Keratinocyte (primary cell): Measurements from ENCODE around the gene ADAMTS2. TPM values are rescaled to one million over a fixed set of nuclear protein-coding genes. Genes with fewer than 3 reads are reported as not detected.

Experiments
- DNase-seq: peaks from one replicate; pipeline ENCODE4 v3.0.0-alpha.2; 2011; ENCODE audit warnings: low read depth, missing footprints, low spot score
- FAIRE-seq: peaks from 2 replicates; lab custom pipeline; 2011; peaks lifted over from hg19 to GRCh38; lab: Jason Lieb, UNC
- H2AFZ ChIP-seq: 2 replicates; pipeline ENCODE4 v1.6.0; 2012; ENCODE audit warnings: low read length, control low read depth, inconsistent platforms; ENCODE audit not compliant: control insufficient read depth
- H3K27ac ChIP-seq: 2 replicates; pipeline ENCODE4 v1.5.1; 2011; ENCODE audit warnings: low read length; ENCODE audit not compliant: control insufficient read depth, insufficient read depth
- H3K27me3 ChIP-seq: 3 replicates; pipeline ENCODE4 v1.6.0; 2011; ENCODE audit warnings: low read length; ENCODE audit not compliant: control insufficient read depth, insufficient read depth; ENCODE audit errors: extremely low read depth
- H3K36me3 ChIP-seq, 2 experiments: 2 replicates in 1 of 2; 3 replicates in 1 of 2; pipeline ENCODE4 v1.5.1; 2011; ENCODE audit warnings: low read length in 2 of 2, mild to moderate bottlenecking in 1 of 2; ENCODE audit not compliant: control insufficient read depth in 2 of 2, insufficient read depth in 2 of 2; ENCODE audit errors: extremely low read depth in 1 of 2
- H3K4me1 ChIP-seq: 3 replicates; pipeline ENCODE4 v1.5.1; 2011; ENCODE audit warnings: low read length; ENCODE audit not compliant: control insufficient read depth, insufficient read depth; ENCODE audit errors: extremely low read depth
- H3K4me2 ChIP-seq: 3 replicates; pipeline ENCODE4 v1.6.0; 2011; ENCODE audit warnings: low read depth, low read length; ENCODE audit not compliant: control insufficient read depth, insufficient read depth; ENCODE audit errors: extremely low read depth
- H3K4me3 ChIP-seq, 3 experiments: fragments of 200-600 bp in 1 of 3; sonication (generic) in 1 of 3; 2 replicates in 2 of 3; 3 replicates in 1 of 3; pipeline ENCODE4 v1.5.1; 2011 to 2016; ENCODE audit warnings: low read length in 3 of 3, mild to moderate bottlenecking in 3 of 3, control low read depth in 2 of 3, inconsistent platforms in 1 of 3, low read depth in 1 of 3, mixed read lengths in 1 of 3, mixed run types in 1 of 3, moderate library complexity in 1 of 3; ENCODE audit not compliant: control insufficient read depth in 2 of 3, insufficient read depth in 2 of 3; ENCODE audit errors: extremely low read depth in 1 of 3
- H3K79me2 ChIP-seq: 2 replicates; pipeline ENCODE4 v1.6.0; 2012; ENCODE audit warnings: low read length; ENCODE audit not compliant: control insufficient read depth, insufficient read depth
- H3K9ac ChIP-seq: 3 replicates; pipeline ENCODE4 v1.6.0; 2011; ENCODE audit warnings: low read length; ENCODE audit not compliant: control insufficient read depth, insufficient read depth; ENCODE audit errors: extremely low read depth
- H3K9me1 ChIP-seq: 3 replicates; pipeline ENCODE4 v1.6.0; 2011; ENCODE audit warnings: low read length; ENCODE audit not compliant: control insufficient read depth, insufficient read depth; ENCODE audit errors: extremely low read depth
- H3K9me3 ChIP-seq: 2 replicates; pipeline ENCODE4 v1.5.1; 2012; ENCODE audit warnings: low read depth, low read length; ENCODE audit not compliant: control insufficient read depth
- H4K20me1 ChIP-seq: 3 replicates; pipeline ENCODE4 v1.6.0; 2011; ENCODE audit warnings: low read length; ENCODE audit not compliant: control insufficient read depth, insufficient read depth; ENCODE audit errors: extremely low read depth
- EZH2 ChIP-seq: IDR thresholded peaks from one replicate; pipeline ENCODE4 v1.6.1; 2012; ENCODE audit warnings: inconsistent platforms, mild to moderate bottlenecking, low read length, moderate library complexity
- dilution Hi-C: fragments of 300-500 bp; cut with MboI; formaldehyde crosslinking; loops from one replicate; pipeline ENCODE4 v1.7.0; 2020; ENCODE audit warnings: low sequenced_read_pairs; ENCODE audit not compliant: extremely low pct_ligation_motif_present
- polyA plus RNA-seq, 5 experiments: library from polyadenylated mRNA; depleted of rRNA in 3 of 5; stranded (reverse) in 3 of 5; stranded (forward) in 1 of 5; unstranded in 1 of 5; fragments of >200 nt; gene quantifications; 1 replicate in 1 of 5; 2 replicates in 3 of 5; 3 replicates in 1 of 5; pipeline versions ENCODE4 v1.2.1 to v1.2.3, GENCODE V29; 2011 to 2012; ENCODE audit warnings: missing spikeins in 2 of 5, low read depth in 1 of 5, low replicate concordance in 1 of 5
- TF ChIP-seq, protein P1 (sequence below), 3 experiments: IDR thresholded peaks in 1 of 3; conservative IDR thresholded peaks in 1 of 3; optimal IDR thresholded peaks in 1 of 3; 2 replicates in 2 of 3; 3 replicates in 1 of 3; pipeline versions ENCODE3 to v1.5.1; 2011; ENCODE audit warnings: low read length in 3 of 3, mild to moderate bottlenecking in 3 of 3, moderate library complexity in 2 of 3, control low read depth in 1 of 3, inconsistent platforms in 1 of 3; ENCODE audit not compliant: insufficient read depth in 2 of 3; ENCODE audit errors: extremely low read depth in 1 of 3

ADAMTS2 gene
- polyA plus RNA-seq, 1 donor (not counting 4 experiments of a cell fraction or from before 2014, with no cell fraction given): not detected

DNA sequence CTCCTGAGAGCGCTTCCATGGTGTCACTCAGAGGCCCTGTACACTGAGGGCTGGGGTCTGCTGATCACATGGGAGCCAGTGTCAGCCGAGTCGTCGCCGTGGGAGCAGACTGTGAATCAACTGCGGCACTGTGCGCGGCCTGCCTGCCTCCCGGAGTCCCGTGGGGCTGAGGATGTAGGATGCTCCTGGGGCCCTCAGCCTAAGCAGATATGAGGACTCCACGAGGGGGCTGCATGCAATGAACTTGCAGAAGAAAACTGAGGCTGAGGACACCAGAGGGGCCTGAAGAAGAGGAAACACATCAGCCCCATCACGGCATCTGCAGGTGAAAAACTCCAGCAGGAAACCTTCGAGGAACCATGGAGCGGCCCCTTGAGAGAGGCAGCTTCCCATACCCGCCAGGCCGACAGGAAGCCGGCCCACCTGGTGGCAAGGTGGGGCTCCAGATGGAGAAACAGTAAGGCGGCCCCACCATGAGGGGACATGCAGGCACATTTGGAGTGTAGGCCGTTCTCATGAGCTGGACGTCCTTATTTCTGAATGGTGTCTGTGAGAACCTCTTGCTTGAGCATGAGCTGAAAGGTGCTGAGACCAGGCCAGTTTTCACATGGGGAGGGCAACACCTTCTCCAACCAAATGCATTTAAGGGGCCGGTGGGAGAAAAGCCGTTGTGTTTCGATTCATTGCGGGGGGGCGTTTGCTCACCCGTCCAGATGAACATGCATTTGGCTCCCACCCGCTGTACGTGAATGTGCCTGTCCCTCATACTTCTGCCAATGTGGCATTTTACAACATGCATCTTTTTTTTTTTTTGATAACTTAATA lies 35.2 kb upstream of the ADAMTS2 start:
- dilution Hi-C loops: no loop called here
- DNase-seq: no peak
- Histone ChIP-seq H2AFZ (no peak overlapping the region), H3K4me1 (no peaks in the 10 kb centered on the region), H4K20me1 (no peaks in the 10 kb centered on the region), H3K9ac (no peak overlapping the region), H3K9me1 (no peaks in the 10 kb centered on the region), H3K4me2 (no peak overlapping the region), H3K27ac (no peak overlapping the region), H3K27me3 (no peaks in the 10 kb centered on the region), H3K9me3 (peaks cover 10% of the 10 kb centered on the region), H3K4me3 (no peak overlapping the region), H3K36me3 (no peaks in the 10 kb centered on the region), H3K79me2 (no peaks in the 10 kb centered on the region)
- TF ChIP-seq, protein P1, sequence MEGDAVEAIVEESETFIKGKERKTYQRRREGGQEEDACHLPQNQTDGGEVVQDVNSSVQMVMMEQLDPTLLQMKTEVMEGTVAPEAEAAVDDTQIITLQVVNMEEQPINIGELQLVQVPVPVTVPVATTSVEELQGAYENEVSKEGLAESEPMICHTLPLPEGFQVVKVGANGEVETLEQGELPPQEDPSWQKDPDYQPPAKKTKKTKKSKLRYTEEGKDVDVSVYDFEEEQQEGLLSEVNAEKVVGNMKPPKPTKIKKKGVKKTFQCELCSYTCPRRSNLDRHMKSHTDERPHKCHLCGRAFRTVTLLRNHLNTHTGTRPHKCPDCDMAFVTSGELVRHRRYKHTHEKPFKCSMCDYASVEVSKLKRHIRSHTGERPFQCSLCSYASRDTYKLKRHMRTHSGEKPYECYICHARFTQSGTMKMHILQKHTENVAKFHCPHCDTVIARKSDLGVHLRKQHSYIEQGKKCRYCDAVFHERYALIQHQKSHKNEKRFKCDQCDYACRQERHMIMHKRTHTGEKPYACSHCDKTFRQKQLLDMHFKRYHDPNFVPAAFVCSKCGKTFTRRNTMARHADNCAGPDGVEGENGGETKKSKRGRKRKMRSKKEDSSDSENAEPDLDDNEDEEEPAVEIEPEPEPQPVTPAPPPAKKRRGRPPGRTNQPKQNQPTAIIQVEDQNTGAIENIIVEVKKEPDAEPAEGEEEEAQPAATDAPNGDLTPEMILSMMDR (optimal IDR thresholded peaks at IDR 0.05 in 1 of 3, IDR thresholded peaks at IDR 0.05 in 1 of 3, conservative IDR thresholded peaks at IDR 0.05 in 1 of 3; ENCODE audit: extremely low read depth in 1 of 3, insufficient read depth in 2 of 3, low read length in 3 of 3): no peak
- TF ChIP-seq EZH2: no peak
- FAIRE-seq: no peak

DNA sequence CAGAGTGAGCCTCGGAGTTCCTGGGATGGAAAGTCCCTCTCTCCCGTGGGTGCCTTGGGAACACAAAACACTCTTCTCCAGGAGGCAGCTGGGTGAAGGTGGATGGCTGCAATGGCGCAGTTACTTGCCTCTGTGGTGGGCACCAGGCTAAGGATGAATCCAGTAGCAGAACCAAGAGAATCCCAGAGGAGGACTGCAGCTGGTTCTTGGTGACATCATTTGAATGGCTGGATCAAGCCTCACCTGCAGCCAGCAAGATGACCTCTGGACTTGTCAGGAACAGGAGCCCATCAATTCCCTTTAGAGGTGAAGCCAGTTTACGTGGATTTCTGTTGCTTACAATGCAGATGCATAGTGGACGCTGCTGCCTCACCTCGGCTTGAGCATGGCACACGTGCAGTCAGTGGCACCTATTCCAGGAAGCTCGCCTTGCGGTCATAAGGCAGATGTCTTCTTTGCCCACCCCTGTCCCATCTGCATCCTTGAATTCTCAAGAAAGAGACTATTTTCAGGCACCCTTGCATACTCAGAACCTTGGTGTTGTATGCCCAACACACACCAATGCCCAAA lies 34.1 kb upstream of the ADAMTS2 start:
- no peak for FAIRE-seq

More for the DNA sequence above, 34.1 kb upstream of the ADAMTS2 start:
- no peak overlapping the region for H2AFZ ChIP-seq
- dilution Hi-C loops: no loop called here
- peaks cover 13% of the 10 kb centered on the region for H3K9me3 ChIP-seq
- H3K9me1 ChIP-seq: no peaks in the 10 kb centered on the region
- no peaks in the 10 kb centered on the region for H3K27me3 ChIP-seq
- TF ChIP-seq, protein P1 (optimal IDR thresholded peaks at IDR 0.05 in 1 of 3, IDR thresholded peaks at IDR 0.05 in 1 of 3, conservative IDR thresholded peaks at IDR 0.05 in 1 of 3; ENCODE audit: extremely low read depth in 1 of 3, insufficient read depth in 2 of 3, low read length in 3 of 3): no peak
- TF ChIP-seq EZH2: no peak
- H3K79me2 ChIP-seq: no peaks in the 10 kb centered on the region
- no peak overlapping the region for H3K9ac ChIP-seq
- H4K20me1 ChIP-seq: no peaks in the 10 kb centered on the region
- H3K36me3 ChIP-seq: no peaks in the 10 kb centered on the region
- no peak overlapping the region for H3K4me2 ChIP-seq
- DNase-seq: no peak
- H3K4me3 ChIP-seq: no peak overlapping the region
- H3K27ac ChIP-seq: no peak overlapping the region
- H3K4me1 ChIP-seq: no peaks in the 10 kb centered on the region
